Osteoblast (primary cell): ENCODE data around the gene GAPVD1. TPM values are rescaled to one million over a fixed set of nuclear protein-coding genes. Genes with fewer than 3 reads are reported as not detected.
A peak's percentile ranks its signal among the peaks of the same experiment; 100 is the strongest.

Experiments used
- DNase-seq: peaks from one replicate; pipeline ENCODE4 v3.0.0; 2011; ENCODE audit warnings: low spot score, mixed read lengths; ENCODE audit not compliant: insufficient read length; ENCODE audit errors: missing footprints
- H2AFZ ChIP-seq: 2 replicates; pipeline ENCODE4 v1.6.0; 2011; ENCODE audit warnings: mild to moderate bottlenecking, low read length
- H3K27ac ChIP-seq: 2 replicates; pipeline ENCODE4 v1.5.1; 2011; ENCODE audit warnings: mild to moderate bottlenecking, low read depth, low read length, moderate library complexity
- H3K27me3 ChIP-seq: 2 replicates; pipeline ENCODE4 v1.6.0; 2012; ENCODE audit warnings: mild to moderate bottlenecking, control low read depth, inconsistent platforms, low read length, moderate library complexity; ENCODE audit not compliant: insufficient read depth
- H3K36me3 ChIP-seq: 2 replicates; pipeline ENCODE4 v1.5.1; 2011; ENCODE audit warnings: mild to moderate bottlenecking, low read length, control low read depth, moderate library complexity; ENCODE audit not compliant: insufficient read depth
- H3K4me1 ChIP-seq: 2 replicates; pipeline ENCODE4 v1.5.1; 2011; ENCODE audit warnings: mild to moderate bottlenecking, low read length, control low read depth, moderate library complexity; ENCODE audit not compliant: insufficient read depth
- H3K4me2 ChIP-seq: 2 replicates; pipeline ENCODE4 v1.6.0; 2011; ENCODE audit warnings: mild to moderate bottlenecking, low read length; ENCODE audit not compliant: insufficient read depth
- H3K4me3 ChIP-seq: fragments of 200-600 bp; sonication (generic); 3 replicates; pipeline ENCODE4 v1.5.1; 2012; ENCODE audit warnings: mild to moderate bottlenecking, low read length, inconsistent platforms; ENCODE audit not compliant: insufficient read depth
- H3K79me2 ChIP-seq: 2 replicates; pipeline ENCODE4 v1.6.0; 2012; ENCODE audit warnings: mild to moderate bottlenecking, low read length, control low read depth, inconsistent platforms; ENCODE audit not compliant: insufficient read depth
- H3K9me3 ChIP-seq: 2 replicates; pipeline ENCODE4 v1.5.1; 2011; ENCODE audit warnings: low read depth, low read length, control low read depth
- H4K20me1 ChIP-seq: 2 replicates; pipeline ENCODE4 v1.6.0; 2012; ENCODE audit warnings: mild to moderate bottlenecking, low read length, control low read depth; ENCODE audit not compliant: insufficient read depth
- total RNA-seq: library from RNA; depleted of rRNA; stranded (reverse); fragments of >200 nt; gene quantifications from 2 replicates; pipeline ENCODE4 v1.2.3, GENCODE V29; 2012
- TF ChIP-seq, protein P1 (sequence below): IDR thresholded peaks from 2 replicates; pipeline ENCODE4 v1.5.1; 2011; ENCODE audit warnings: mild to moderate bottlenecking, low read depth, low read length, moderate library complexity; ENCODE audit errors: extremely low read depth

Gene GAPVD1
- total RNA-seq, 1 donor = 80.3 TPM

GRCh38 chr9:125329978-125330377, 68.4 kb downstream of the GAPVD1 start:
- Histone ChIP-seq H3K4me2 (no peak overlapping the region), H3K9me3 (no peaks in the 10 kb centered on the region), H3K79me2 (peaks cover 6% of the 10 kb centered on the region), H2AFZ (no peak overlapping the region), H3K36me3 (peaks cover 52% of the 10 kb centered on the region), H4K20me1 (peaks cover 18% of the 10 kb centered on the region), H3K4me1 (peaks cover 12% of the 10 kb centered on the region), H3K27ac (no peak overlapping the region), H3K4me3 (no peak overlapping the region), H3K27me3 (no peaks in the 10 kb centered on the region)
- TF ChIP-seq, protein P1, sequence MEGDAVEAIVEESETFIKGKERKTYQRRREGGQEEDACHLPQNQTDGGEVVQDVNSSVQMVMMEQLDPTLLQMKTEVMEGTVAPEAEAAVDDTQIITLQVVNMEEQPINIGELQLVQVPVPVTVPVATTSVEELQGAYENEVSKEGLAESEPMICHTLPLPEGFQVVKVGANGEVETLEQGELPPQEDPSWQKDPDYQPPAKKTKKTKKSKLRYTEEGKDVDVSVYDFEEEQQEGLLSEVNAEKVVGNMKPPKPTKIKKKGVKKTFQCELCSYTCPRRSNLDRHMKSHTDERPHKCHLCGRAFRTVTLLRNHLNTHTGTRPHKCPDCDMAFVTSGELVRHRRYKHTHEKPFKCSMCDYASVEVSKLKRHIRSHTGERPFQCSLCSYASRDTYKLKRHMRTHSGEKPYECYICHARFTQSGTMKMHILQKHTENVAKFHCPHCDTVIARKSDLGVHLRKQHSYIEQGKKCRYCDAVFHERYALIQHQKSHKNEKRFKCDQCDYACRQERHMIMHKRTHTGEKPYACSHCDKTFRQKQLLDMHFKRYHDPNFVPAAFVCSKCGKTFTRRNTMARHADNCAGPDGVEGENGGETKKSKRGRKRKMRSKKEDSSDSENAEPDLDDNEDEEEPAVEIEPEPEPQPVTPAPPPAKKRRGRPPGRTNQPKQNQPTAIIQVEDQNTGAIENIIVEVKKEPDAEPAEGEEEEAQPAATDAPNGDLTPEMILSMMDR = no peak
- peak; percentile 4 for DNase-seq

GRCh38 chr9:125330587-125330986, 69.0 kb downstream of the GAPVD1 start:
- H3K27ac ChIP-seq = no peak overlapping the region
- H3K4me2 ChIP-seq = no peak overlapping the region
- H2AFZ ChIP-seq = no peak overlapping the region
- no peak overlapping the region for H3K4me3 ChIP-seq
- H3K36me3 ChIP-seq = peaks cover 54% of the 10 kb centered on the region
- no peaks in the 10 kb centered on the region for H3K27me3 ChIP-seq
- no peak for DNase-seq
- H4K20me1 ChIP-seq = peaks cover 18% of the 10 kb centered on the region
- H3K4me1 ChIP-seq = peaks cover 12% of the 10 kb centered on the region
- TF ChIP-seq, protein P1 = no peak
- peaks cover 6% of the 10 kb centered on the region for H3K79me2 ChIP-seq
- no peaks in the 10 kb centered on the region for H3K9me3 ChIP-seq

DNA sequence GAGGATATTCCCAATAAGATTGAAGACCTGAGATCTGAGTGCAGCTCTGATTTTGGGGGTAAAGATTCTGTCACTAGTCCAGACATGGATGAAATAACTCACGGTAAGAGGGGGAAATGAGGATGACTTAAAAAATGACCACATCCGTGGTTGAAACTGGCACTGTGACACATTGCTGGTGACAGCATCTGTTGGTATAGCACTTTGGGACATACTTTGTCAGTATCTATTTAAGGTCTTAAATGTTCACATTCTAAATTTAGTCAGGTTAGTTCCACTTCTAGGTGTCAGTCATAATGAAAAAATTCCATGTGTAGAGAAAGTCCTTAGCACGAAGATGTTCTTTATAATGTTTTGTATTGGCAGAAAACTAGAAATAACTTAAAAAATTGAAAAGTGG, 70.9 kb downstream of the GAPVD1 start:
- no peak overlapping the region for H3K27ac ChIP-seq
- TF ChIP-seq, protein P1 = no peak
- H4K20me1 ChIP-seq = peaks cover 18% of the 10 kb centered on the region
- peaks cover 12% of the 10 kb centered on the region for H3K4me1 ChIP-seq
- H3K9me3 ChIP-seq = no peaks in the 10 kb centered on the region
- no peak overlapping the region for H2AFZ ChIP-seq
- no peaks in the 10 kb centered on the region for H3K27me3 ChIP-seq
- H3K79me2 ChIP-seq = peaks cover 6% of the 10 kb centered on the region
- H3K4me3 ChIP-seq = no peak overlapping the region
- H3K4me2 ChIP-seq = no peak overlapping the region
- peaks cover 54% of the 10 kb centered on the region for H3K36me3 ChIP-seq
- no peak for DNase-seq

DNA sequence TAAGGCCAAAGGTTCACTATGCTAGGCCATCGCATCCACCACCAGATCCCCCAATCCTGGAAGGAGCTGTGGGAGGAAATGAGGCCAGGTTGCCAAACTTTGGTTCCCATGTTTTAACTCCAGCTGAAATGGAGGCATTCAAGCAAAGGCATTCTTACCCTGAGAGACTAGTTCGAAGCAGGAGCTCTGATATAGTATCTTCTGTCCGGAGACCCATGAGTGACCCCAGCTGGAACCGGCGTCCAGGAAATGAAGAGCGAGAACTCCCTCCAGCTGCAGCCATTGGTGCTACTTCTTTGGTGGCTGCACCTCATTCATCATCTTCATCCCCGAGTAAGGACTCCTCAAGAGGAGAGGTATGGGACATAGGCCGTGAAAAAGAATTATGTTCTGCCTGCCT, 75.6 kb downstream of the GAPVD1 start:
- H3K4me1 ChIP-seq = no peaks in the 10 kb centered on the region
- no peak overlapping the region for H3K4me3 ChIP-seq
- no peak overlapping the region for H3K4me2 ChIP-seq
- no peaks in the 10 kb centered on the region for H4K20me1 ChIP-seq
- H3K27me3 ChIP-seq = no peaks in the 10 kb centered on the region
- DNase-seq = peak; percentile 25
- H3K36me3 ChIP-seq = peaks cover 51% of the 10 kb centered on the region
- H3K9me3 ChIP-seq = no peaks in the 10 kb centered on the region
- H2AFZ ChIP-seq = no peak overlapping the region
- H3K27ac ChIP-seq = no peak overlapping the region
- TF ChIP-seq, protein P1 = no peak
- no peaks in the 10 kb centered on the region for H3K79me2 ChIP-seq
